Activated CD8-positive, alpha-beta T cell treated with anti-CD3 and anti-CD28 coated beads for 36 hours (primary cell): ENCODE measurements around the gene TMEM156. TPM values are rescaled to one million over a fixed set of nuclear protein-coding genes. Genes with fewer than 3 reads are reported as not detected.

Experiments used
- ATAC-seq: fragments of 200-7000 bp; cut with Tn5 transposase; one replicate; pipeline ENCODE4 v1.10.0; 2021; ENCODE audit warnings: mild to moderate bottlenecking, moderate library complexity
- CTCF ChIA-PET: fragments of 350-600 bp; sonication (Branson Sonifier 250); formaldehyde crosslinking; loops from one replicate; lab custom pipeline; 2021; ENCODE audit warnings: antibody characterized with exemption; lab: Charles Lee
- POLR2A ChIA-PET: fragments of 350-600 bp; sonication (Branson Sonifier 250); formaldehyde crosslinking; loops from one replicate; lab custom pipeline; 2021; ENCODE audit warnings: antibody characterized with exemption; lab: Charles Lee
- DNase-seq: peaks from one replicate; pipeline ENCODE4 v3.0.0-alpha.2; 2020
- H3K27ac Mint-ChIP-seq: one replicate; pipeline ENCODE4 v1.8.0; 2021; ENCODE audit warnings: mild to moderate bottlenecking, mixed read lengths
- H3K27me3 Mint-ChIP-seq: one replicate; pipeline ENCODE4 v1.8.0; 2021; ENCODE audit warnings: mixed read lengths
- H3K36me3 Mint-ChIP-seq: one replicate; pipeline ENCODE4 v1.8.0; 2021; ENCODE audit warnings: low read depth, mixed read lengths
- H3K4me1 Mint-ChIP-seq: one replicate; pipeline ENCODE4 v1.8.0; 2021; ENCODE audit warnings: low read depth, mixed read lengths
- H3K4me3 Mint-ChIP-seq: one replicate; pipeline ENCODE4 v1.8.0; 2021; ENCODE audit warnings: mild to moderate bottlenecking, moderate library complexity, mixed read lengths
- H3K9me3 Mint-ChIP-seq: one replicate; pipeline ENCODE4 v1.8.0; 2021; ENCODE audit warnings: mixed read lengths
- CTCF ChIP-seq: fragments of 200-600 bp; IDR thresholded peaks from one replicate; pipeline ENCODE4 v1.8.0; 2022; ENCODE audit warnings: antibody characterized with exemption, mild to moderate bottlenecking
- intact Hi-C: fragments of 100-400 bp; cut with micrococcal nuclease; formaldehyde crosslinking; loops from one replicate; pipeline ENCODE4 v1.10.0; 2022
- total RNA-seq, 2 experiments: library from RNA; stranded (reverse); gene quantifications; one replicate each; pipeline ENCODE4 v1.2.3, GENCODE V29; 2021

Gene TMEM156
- total RNA-seq, 2 experiments from 2014 or later = 11.7 to 12.0 TPM

GRCh38 chr4:39050590-39050989 lies 18.4 kb upstream of the TMEM156 start:
- ChIA-PET CTCF (interaction anchor here (1.0 to 1.8 kb wide), 4 partner anchors 20 to 148 kb away, joined by 3 to 6 read pairs (median 4); no protein-coding TSS in a partner anchor), POLR2A (no interaction called here)
- Mint-ChIP-seq H3K4me3 (no peak overlapping the region), H3K36me3 (peaks cover 2% of the 10 kb centered on the region), H3K27me3 (no peaks in the 10 kb centered on the region), H3K4me1 (peaks cover 33% of the 10 kb centered on the region), H3K9me3 (no peaks in the 10 kb centered on the region), H3K27ac (no peak overlapping the region)
- intact Hi-C loops = no loop called here
- ATAC-seq = no peak
- no peak for DNase-seq
- TF ChIP-seq CTCF = no peak

GRCh38 chr4:39048311-39048710 lies 16.1 kb upstream of the TMEM156 start:
- ATAC-seq = no peak
- Mint-ChIP-seq H3K9me3 (no peaks in the 10 kb centered on the region), H3K36me3 (peaks cover 2% of the 10 kb centered on the region), H3K4me3 (no peak overlapping the region), H3K27me3 (no peaks in the 10 kb centered on the region), H3K4me1 (peaks cover 39% of the 10 kb centered on the region), H3K27ac (peak overlapping the region; percentile 34)
- ChIA-PET POLR2A (no interaction called here), CTCF (interaction anchor here (1.5 to 2.5 kb wide), 3 partner anchors 11 to 147 kb away, joined by 3 to 9 read pairs (median 7); no protein-coding TSS in a partner anchor)
- no peak for DNase-seq
- no peak for TF ChIP-seq CTCF
- intact Hi-C loops = loop anchor here (10.0 kb wide), 1 partner anchor 396 kb away; no protein-coding TSS in a partner anchor

GRCh38 chr4:39047681-39048080 lies 15.5 kb upstream of the TMEM156 start:
- POLR2A ChIA-PET = no interaction called here
- intact Hi-C loops = loop anchor here (10.0 kb wide), 1 partner anchor 397 kb away; no protein-coding TSS in a partner anchor

GRCh38 chr4:39046249-39046648 lies 14.0 kb upstream of the TMEM156 start:
- TF ChIP-seq CTCF = no peak
- peaks cover 2% of the 10 kb centered on the region for H3K36me3 Mint-ChIP-seq
- ChIA-PET CTCF (interaction anchor here (1.1 to 2.5 kb wide), 2 partner anchors 89 to 144 kb away, joined by 6 to 9 read pairs; no protein-coding TSS in a partner anchor), POLR2A (no interaction called here)
- H3K27ac Mint-ChIP-seq = peak overlapping the region; percentile 55
- H3K4me1 Mint-ChIP-seq = peaks cover 46% of the 10 kb centered on the region
- no peaks in the 10 kb centered on the region for H3K9me3 Mint-ChIP-seq
- H3K27me3 Mint-ChIP-seq = no peaks in the 10 kb centered on the region
- intact Hi-C loops = loop anchor here (10.0 kb wide), 1 partner anchor 399 kb away; no protein-coding TSS in a partner anchor
- peak overlapping the region; percentile 87 for H3K4me3 Mint-ChIP-seq
- ATAC-seq (no peak), DNase-seq (no peak)

More at GRCh38 chr4:39047681-39048080, 15.5 kb upstream of the TMEM156 start:
- Mint-ChIP-seq H3K36me3 (peaks cover 2% of the 10 kb centered on the region), H3K27ac (no peak overlapping the region), H3K9me3 (no peaks in the 10 kb centered on the region), H3K4me3 (no peak overlapping the region), H3K27me3 (no peaks in the 10 kb centered on the region), H3K4me1 (peaks cover 42% of the 10 kb centered on the region)
- no peak for TF ChIP-seq CTCF
- CTCF ChIA-PET = interaction anchor here (1.5 to 2.5 kb wide), 3 partner anchors 11 to 146 kb away, joined by 3 to 9 read pairs (median 7); no protein-coding TSS in a partner anchor
- no peak for DNase-seq
- no peak for ATAC-seq

- intact Hi-C loops = loop anchor here (10.0 kb wide), 1 partner anchor 399 kb away; no protein-coding TSS in a partner anchor
- H3K27ac Mint-ChIP-seq = peak overlapping the region; percentile 55
- H3K4me1 Mint-ChIP-seq = peaks cover 46% of the 10 kb centered on the region
- DNase-seq = peak; percentile 29
- H3K4me3 Mint-ChIP-seq = peak overlapping the region; percentile 87
- H3K9me3 Mint-ChIP-seq = no peaks in the 10 kb centered on the region
- no peak for ATAC-seq
- no peak for TF ChIP-seq CTCF
- peaks cover 2% of the 10 kb centered on the region for H3K36me3 Mint-ChIP-seq
- ChIA-PET POLR2A (interaction anchor here (0.6 to 1.0 kb wide), 3 partner anchors 15 to 96 kb away, joined by 4 read pairs; no protein-coding TSS in a partner anchor), CTCF (interaction anchor here (1.0 to 1.1 kb wide), 4 partner anchors 14 to 143 kb away, joined by 3 to 6 read pairs (median 3); partner anchors contain the start of gene TMEM156)
- H3K27me3 Mint-ChIP-seq = no peaks in the 10 kb centered on the region
These were observed 13.6 kb upstream of the TMEM156 start for GRCh38 chr4:39045827-39046221.
